GM18868 (cell line): ENCODE measurements around the gene GOLGA2.
"Not testable (repeated sequence)": the region's sequence is repeated elsewhere in the genome, so short reads cannot be mapped to it uniquely, and the experiment has no call there.

Experiments used
- ATAC-seq: cut with Tn5 transposase; IDR thresholded peaks from one replicate; pipeline ENCODE4 v1.9.1; 2021; ENCODE audit warnings: mild to moderate bottlenecking, moderate library complexity; ENCODE audit not compliant: unreplicated experiment

GOLGA2 gene

GRCh38 chr9:128243215-128244018 is 32.4 kb downstream of the GOLGA2 start:
- ATAC-seq, result no peak

DNA sequence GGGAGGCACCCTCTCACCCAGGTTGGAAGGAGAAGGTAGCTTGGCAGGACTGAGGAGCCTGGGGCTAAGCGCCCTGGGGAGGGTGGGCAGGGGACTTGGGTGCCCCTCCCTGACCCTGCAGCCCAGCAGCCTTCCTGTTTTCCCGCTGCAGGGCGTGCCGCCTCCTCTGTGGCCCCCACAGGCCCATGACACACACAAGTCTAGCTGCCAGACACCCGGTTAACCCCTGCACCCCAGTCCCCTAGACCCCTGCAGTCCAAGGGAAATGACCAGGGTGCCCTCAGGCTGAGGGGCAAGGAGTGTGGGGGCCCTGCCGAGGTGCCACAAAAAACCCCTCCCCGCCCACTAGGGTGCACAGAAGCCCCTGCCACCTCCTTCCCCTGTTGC is 33.0 kb downstream of the GOLGA2 start:
- ATAC-seq, result no peak

DNA sequence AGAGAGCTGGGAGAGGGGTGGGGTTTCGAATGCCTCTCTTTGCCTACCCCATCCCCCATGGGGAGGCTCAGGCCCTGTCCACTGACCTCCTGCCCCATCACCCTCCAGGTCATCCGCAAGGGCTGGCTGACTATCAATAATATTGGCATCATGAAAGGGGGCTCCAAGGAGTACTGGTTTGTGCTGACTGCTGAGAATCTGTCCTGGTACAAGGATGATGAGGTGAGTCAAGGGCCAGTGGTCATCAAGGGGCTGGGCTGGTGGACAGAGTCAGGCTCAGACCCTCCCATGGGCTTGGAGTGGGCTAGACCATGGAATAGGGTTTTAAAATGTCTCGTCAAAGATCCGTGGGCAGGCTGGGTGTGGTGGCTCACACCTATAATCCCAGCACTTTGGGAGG is 33.7 kb downstream of the GOLGA2 start:
- ATAC-seq, result no peak

DNA sequence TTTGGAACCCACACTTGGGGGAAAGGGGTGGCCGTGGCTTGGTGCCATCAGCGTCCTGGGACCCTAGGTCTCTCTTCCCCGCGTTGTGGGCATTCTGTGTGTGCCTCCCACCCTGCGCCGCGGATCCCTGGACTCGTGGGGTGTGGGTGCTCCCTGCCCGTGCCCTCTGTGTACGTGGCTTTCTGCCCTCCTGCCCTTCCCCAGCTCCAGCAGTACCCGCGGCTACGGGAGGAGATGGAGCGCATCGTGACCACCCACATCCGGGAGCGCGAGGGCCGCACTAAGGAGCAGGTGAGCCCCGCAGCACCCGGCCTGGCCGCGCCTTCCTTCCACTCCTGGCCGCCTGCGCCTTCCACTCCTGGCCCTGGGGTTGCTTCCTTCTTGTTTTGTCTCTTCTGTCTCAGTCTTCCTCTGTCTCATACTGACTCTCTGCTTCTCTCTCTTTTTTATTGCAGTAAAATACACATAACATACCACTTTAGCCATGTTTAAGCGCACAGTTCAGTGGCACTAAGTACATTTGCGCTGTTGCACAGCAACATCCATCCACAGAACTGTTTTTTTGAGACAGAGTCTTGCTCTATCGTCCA is 41.9 kb downstream of the GOLGA2 start:
- no peak for ATAC-seq

GRCh38 chr9:128232528-128233428 is 43.0 kb downstream of the GOLGA2 start:
- ATAC-seq, result no peak

DNA sequence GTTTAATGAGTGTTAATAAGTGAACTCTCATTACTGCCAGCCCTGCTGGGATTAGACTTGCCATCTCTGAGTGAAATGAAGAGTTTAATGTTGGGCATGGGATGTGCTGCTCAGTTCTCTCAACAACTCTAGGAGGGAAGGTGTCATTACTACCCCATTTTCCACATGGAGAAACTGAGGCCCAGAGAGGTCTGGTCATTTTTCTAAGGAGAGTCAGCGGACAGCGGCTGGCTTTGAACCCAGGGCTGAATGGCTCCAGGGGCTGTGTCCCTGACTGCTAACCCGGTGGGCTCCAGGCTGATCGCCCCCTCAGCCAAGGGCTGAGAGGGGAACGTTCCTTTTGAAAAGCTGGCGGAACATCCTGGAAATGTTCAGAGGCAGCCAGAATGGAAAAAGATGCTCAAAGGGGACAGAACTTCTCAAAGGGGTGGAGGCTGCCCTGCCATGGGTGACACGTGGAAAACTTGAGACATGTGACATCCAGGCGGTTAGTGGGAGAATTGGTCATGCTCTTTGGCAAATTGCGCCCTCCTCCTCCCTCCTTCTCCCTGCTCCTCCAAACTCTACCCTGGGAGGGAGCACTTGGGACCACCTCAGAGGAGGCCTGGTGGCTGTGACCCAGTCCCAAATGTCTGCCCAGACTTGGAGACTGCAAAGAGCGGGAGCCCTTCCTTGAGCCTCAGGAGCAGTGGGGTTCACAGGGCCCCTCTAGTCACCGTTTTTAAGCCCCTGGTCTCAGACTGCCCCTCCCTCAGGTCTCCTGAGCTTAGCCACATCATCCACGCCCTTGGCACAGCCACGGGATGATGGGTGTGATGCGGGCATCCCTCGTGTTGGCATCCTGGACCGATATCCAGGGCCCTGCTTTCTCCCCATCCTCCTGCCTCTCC is 43.9 kb downstream of the GOLGA2 start:
- ATAC-seq, result no peak

GRCh38 chr9:128230897-128231296 is 44.9 kb downstream of the GOLGA2 start:
- ATAC-seq, result not testable (repeated sequence)

GRCh38 chr9:128226412-128226801 is 49.4 kb downstream of the GOLGA2 start:
- ATAC-seq, result no peak

- no peak for ATAC-seq
These were observed 49.9 kb downstream of the GOLGA2 start for GRCh38 chr9:128225770-128226411.

- ATAC-seq, result no peak
These were observed 50.9 kb downstream of the GOLGA2 start for GRCh38 chr9:128224877-128225276.

DNA sequence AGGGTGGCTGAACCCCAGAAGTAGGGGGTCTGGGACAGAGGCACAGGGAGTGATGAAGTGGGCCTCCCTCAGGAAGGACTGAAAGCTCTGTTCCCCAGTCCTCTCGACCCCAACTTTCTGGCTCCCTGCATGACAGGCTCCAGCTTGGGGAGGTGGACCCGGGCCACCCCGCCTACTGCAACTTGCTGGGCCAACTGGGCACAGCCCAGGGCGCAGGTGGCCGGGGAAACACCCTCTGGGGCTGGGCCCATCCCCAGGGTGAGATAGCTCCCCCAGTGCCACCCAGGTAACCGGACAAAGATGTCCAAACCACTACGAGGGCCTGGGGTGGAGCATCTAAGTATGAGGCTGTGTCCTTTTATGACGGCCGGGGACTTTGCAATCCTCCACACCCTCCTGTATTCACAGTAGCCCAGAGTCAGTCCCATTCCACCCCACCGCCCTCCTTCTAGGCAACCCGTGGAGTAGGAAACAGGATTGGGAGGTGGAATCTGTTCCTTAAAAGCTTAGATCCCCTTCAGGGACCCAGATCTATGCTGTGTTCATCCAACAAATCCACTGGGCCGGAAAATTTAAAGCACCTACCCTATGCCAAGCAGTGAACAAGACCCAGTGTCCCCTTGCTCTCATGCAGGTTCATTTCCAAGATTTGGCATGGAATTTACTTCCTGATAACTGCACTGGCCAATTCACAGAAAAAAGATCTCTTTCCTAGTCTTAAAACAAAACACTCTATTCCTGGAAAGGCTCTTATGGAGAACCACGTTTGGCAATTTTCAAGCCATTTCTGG is 52.7 kb downstream of the GOLGA2 start:
- no peak for ATAC-seq

DNA sequence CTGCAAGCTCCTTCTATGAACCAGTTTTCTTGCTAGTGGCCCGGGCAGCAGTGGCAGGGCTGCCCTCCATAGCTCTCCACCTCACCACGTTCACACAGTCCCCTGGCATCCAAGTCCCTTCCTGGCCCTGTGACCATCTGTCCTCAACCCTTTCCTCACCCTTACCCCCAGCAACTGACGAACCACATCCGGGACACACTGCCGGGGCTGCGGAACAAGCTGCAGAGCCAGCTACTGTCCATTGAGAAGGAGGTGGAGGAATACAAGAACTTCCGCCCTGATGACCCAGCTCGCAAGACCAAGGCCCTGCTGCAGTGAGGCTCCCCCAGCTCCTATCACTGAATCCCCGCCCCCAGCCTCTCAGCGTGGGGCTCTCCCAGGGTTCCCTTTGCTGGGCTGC is 53.8 kb downstream of the GOLGA2 start:
- ATAC-seq, result no peak

DNA sequence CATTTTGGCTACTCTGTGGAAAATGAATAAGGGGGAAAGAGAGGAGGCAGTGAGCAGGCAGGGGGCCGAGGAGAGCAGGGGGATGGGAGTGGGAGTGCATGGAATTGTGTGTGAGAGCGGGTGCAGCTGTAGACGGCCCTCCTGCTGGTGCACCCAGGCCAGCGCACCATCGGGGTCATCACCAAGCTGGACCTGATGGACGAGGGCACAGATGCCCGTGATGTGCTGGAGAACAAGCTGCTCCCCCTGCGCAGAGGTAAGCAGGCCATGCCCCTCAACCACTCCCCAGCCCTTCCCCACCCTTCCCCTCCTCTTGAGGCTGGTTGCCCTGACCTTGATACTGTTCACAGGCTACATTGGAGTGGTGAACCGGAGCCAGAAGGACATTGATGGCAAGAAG is 56.0 kb downstream of the GOLGA2 start:
- no peak for ATAC-seq

DNA sequence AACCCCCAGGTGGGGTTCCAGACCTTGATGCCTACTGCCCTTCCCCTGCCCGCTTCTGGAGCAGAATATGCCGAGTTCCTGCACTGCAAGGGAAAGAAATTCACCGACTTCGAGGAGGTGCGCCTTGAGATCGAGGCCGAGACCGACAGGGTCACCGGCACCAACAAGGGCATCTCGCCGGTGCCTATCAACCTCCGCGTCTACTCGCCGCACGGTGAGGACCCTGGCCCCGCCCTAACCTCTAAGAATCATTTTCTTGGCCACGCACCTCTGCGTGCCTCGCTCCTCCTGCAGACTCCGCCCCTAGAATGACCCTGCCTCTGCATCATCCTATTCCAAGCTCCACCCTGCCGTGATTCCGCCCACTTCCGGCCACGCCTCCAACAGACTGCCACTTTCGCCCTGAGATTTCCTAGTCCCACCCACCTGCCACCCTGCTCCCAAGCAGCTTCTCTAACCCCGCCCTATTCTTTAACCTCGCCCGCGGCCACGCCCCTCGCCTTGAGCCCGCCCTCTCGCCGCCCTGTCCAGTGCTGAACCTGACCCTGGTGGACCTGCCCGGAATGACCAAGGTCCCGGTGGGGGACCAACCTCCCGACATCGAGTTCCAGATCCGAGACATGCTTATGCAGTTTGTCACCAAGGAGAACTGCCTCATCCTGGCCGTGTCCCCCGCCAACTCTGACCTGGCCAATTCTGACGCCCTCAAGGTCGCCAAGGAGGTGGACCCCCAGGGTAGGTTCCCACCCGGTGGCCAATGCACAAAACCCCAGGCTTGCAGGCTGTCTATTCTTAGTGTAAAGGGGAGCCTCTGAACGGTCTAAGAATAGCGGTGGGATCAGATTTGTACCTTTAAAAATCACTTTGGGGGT is 57.1 kb downstream of the GOLGA2 start:
- ATAC-seq, result peak; percentile 84

GRCh38 chr9:128218172-128218517 is 57.7 kb downstream of the GOLGA2 start:
- ATAC-seq, result no peak

DNA sequence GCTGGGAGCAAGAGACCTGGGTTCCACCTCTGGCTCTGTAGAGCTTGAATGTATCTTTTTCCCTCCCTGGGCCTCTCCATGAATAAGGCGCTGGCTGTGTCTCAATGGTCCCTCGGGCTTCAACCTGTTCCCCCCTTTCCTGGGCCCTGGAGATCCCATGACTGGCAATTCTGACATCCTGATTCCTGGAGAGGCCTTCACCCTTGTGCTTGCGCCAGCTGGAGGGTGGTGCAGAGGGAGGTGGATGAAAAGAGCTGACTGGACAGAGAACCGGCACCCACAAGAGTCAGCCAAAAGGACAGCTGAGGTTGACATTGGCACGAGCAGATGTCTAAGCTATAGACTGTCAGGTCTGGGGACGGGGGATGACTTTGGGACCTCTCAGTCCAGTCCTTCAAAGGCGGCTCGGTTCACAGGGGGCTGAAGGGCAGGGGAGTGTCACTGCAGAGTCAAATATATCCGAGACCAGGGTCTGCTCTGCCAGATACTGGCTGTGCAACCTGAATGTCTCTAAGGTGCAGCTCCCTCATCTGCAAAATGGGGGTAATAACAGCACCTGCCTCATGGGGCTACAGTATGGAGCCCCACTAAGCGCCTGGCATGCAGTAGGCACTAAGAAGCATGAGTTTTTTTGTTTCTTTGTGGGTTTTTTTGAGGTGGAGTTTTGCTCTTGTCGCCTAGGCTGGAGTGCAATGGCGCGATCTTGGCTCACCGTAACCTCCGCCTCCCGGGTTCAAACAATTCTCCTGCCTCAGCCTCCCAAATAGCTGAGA is 58.8 kb downstream of the GOLGA2 start:
- ATAC-seq, result no peak

GRCh38 chr9:128215491-128216409 is 60.1 kb downstream of the GOLGA2 start:
- ATAC-seq, result no peak
